B cell (primary cell): ENCODE results near the gene GEMIN4. TPM values are rescaled to one million over a fixed set of nuclear protein-coding genes. Genes with fewer than 3 reads are reported as not detected.

Experiments
- ATAC-seq: fragments of 200-7000 bp; cut with Tn5 transposase; one replicate; pipeline ENCODE4 v1.10.0; 2021; ENCODE audit warnings: low read depth, mild to moderate bottlenecking, moderate number of reproducible peaks, moderate library complexity
- CTCF ChIA-PET: fragments of 350-600 bp; sonication (Branson Sonifier 250); formaldehyde crosslinking; loops from one replicate; lab custom pipeline; 2021; ENCODE audit warnings: antibody characterized with exemption, inconsistent platforms; lab: Charles Lee
- POLR2A ChIA-PET: fragments of 350-600 bp; sonication (Branson Sonifier 250); formaldehyde crosslinking; loops from one replicate; lab custom pipeline; 2021; ENCODE audit warnings: antibody characterized with exemption; lab: Charles Lee
- DNase-seq: peaks from one replicate; pipeline ENCODE4 v3.0.0; 2013
- H2AFZ ChIP-seq: 2 replicates; pipeline ENCODE4 v1.6.1; 2012; ENCODE audit warnings: mild to moderate bottlenecking, low read depth, low read length; ENCODE audit not compliant: insufficient read depth, poor library complexity, severe bottlenecking
- H3K27ac ChIP-seq, 2 donors: 1 replicate in 1 of 2; 2 replicates in 1 of 2; pipeline ENCODE4 v1.5.1; 2012 to 2013; ENCODE audit warnings: low read length in 2 of 2, mild to moderate bottlenecking in 2 of 2, moderate library complexity in 1 of 2
- H3K27me3 ChIP-seq, 4 experiments: fragments of 200-600 bp in 1 of 4; sonication (generic) in 1 of 4; replicated peaks in 1 of 4; 1 replicate in 2 of 4; 2 replicates in 2 of 4; pipeline versions ENCODE4 v1.6.1 to v1.7.0; 2013 to 2016; ENCODE audit warnings: low read length in 3 of 4, mild to moderate bottlenecking in 2 of 4, mixed read lengths in 1 of 4, moderate library complexity in 1 of 4; ENCODE audit not compliant: insufficient read depth in 4 of 4, control insufficient read depth in 3 of 4; ENCODE audit errors: control extremely low read depth in 1 of 4
- H3K36me3 ChIP-seq, 2 experiments: replicated peaks in 1 of 2; 1 replicate in 1 of 2; 2 replicates in 1 of 2; pipeline versions ENCODE4 v1.6.1 to v1.7.1; 2013; ENCODE audit warnings: low read length in 1 of 2; ENCODE audit not compliant: insufficient read depth in 2 of 2, control insufficient read depth in 1 of 2; ENCODE audit errors: control extremely low read depth in 1 of 2, extremely low read depth in 1 of 2
- H3K4me1 ChIP-seq, 2 donors: fragments of 200-600 bp in 1 of 2; sonication (generic) in 1 of 2; 1 replicate in 1 of 2; 2 replicates in 1 of 2; pipeline versions ENCODE4 v1.5.1 to v1.6.1; 2013 to 2017; ENCODE audit warnings: low read length in 2 of 2; ENCODE audit not compliant: control insufficient read depth in 2 of 2, insufficient read depth in 2 of 2
- H3K4me2 ChIP-seq: replicated peaks from 2 replicates; pipeline ENCODE3; 2012; ENCODE audit warnings: mild to moderate bottlenecking, low read depth, low read length; ENCODE audit not compliant: poor library complexity, severe bottlenecking
- H3K4me3 ChIP-seq, 5 experiments: fragments of 200-600 bp in 1 of 5; sonication (generic) in 1 of 5; 1 replicate in 3 of 5; 2 replicates in 2 of 5; pipeline versions ENCODE4 v1.5.1 to v1.7.0; 2011 to 2016; ENCODE audit warnings: low read length in 4 of 5, mild to moderate bottlenecking in 4 of 5, low read depth in 2 of 5, control low read depth in 1 of 5, moderate library complexity in 1 of 5; ENCODE audit not compliant: insufficient read depth in 1 of 5; ENCODE audit errors: control extremely low read depth in 1 of 5, extremely low read depth in 1 of 5
- H3K79me2 ChIP-seq: fragments of 200-600 bp; sonication (generic); one replicate; pipeline ENCODE4 v1.6.0; 2016; ENCODE audit warnings: low read length; ENCODE audit not compliant: control insufficient read depth, insufficient read depth
- H3K9ac ChIP-seq: fragments of 200-600 bp; sonication (generic); 2 replicates; pipeline ENCODE4 v1.6.1; 2017; ENCODE audit warnings: mild to moderate bottlenecking, low read length, moderate library complexity
- H3K9me3 ChIP-seq, 3 donors: one replicate each; pipeline versions ENCODE4 v1.6.1 to v1.7.1; 2013; ENCODE audit warnings: low read length in 2 of 3; ENCODE audit not compliant: control insufficient read depth in 2 of 3, insufficient read depth in 1 of 3; ENCODE audit errors: control extremely low read depth in 1 of 3
- H4K20me1 ChIP-seq: 2 replicates; pipeline ENCODE4 v1.6.0; 2012; ENCODE audit warnings: mild to moderate bottlenecking, low read length; ENCODE audit not compliant: insufficient read depth, control insufficient read depth, poor library complexity, severe bottlenecking
- H3K27ac Mint-ChIP-seq: one replicate; pipeline ENCODE4 v1.8.0; 2021; ENCODE audit warnings: mixed read lengths
- H3K27me3 Mint-ChIP-seq: one replicate; pipeline ENCODE4 v1.8.0; 2021; ENCODE audit warnings: mixed read lengths
- H3K4me1 Mint-ChIP-seq: one replicate; pipeline ENCODE4 v1.8.0; 2021; ENCODE audit warnings: mixed read lengths
- H3K4me3 Mint-ChIP-seq: one replicate; pipeline ENCODE4 v1.8.0; 2021; ENCODE audit warnings: mixed read lengths
- H3K9me3 Mint-ChIP-seq: one replicate; pipeline ENCODE4 v1.8.0; 2022; ENCODE audit warnings: mixed read lengths; ENCODE audit not compliant: insufficient read depth
- EZH2 ChIP-seq: IDR thresholded peaks from 2 replicates; pipeline ENCODE4 v1.6.1; 2012; ENCODE audit warnings: borderline replicate concordance, low read depth, mild to moderate bottlenecking, moderate library complexity, low read length; ENCODE audit not compliant: insufficient read depth, poor library complexity, severe bottlenecking
- WGBS: methylation state at CpG from one replicate; pipeline ENCODE4 v1.1.5; 2013; ENCODE audit warnings: missing lambda C conversion rate; ENCODE audit not compliant: insufficient coverage; 5-methylcytosine and 5-hydroxymethylcytosine counted together
- intact Hi-C: fragments of 100-400 bp; cut with micrococcal nuclease; formaldehyde crosslinking; loops from one replicate; pipeline ENCODE4 v1.10.0; 2022
- polyA plus RNA-seq: library from polyadenylated mRNA; depleted of rRNA; stranded (reverse); fragments of >200 nt; gene quantifications from 2 replicates; pipeline ENCODE4 v1.2.3, GENCODE V29; 2012
- total RNA-seq, 2 donors: library from RNA; stranded (reverse); fragments of 120-200 nt in 1 of 2; gene quantifications; 1 replicate in 1 of 2; 2 replicates in 1 of 2; pipeline versions ENCODE4 v1.2.3 to v1.2.4, GENCODE V29; 2013 to 2022
- TF ChIP-seq, protein P1 (sequence below): fragments of 200-600 bp; IDR thresholded peaks from one replicate; pipeline ENCODE4 v1.8.0; 2022; ENCODE audit warnings: antibody characterized with exemption, mild to moderate bottlenecking

Gene GEMIN4
- total and polyA plus RNA-seq, 2 donors (not counting 1 experiment from before 2014, with no cell fraction given), result 25.6 to 26.1 TPM

GRCh38 chr17:767076-767475 lies 15.0 kb upstream of the GEMIN4 start:
- CTCF ChIA-PET, result no interaction called here
- Mint-ChIP-seq H3K4me1 (no peaks in the 10 kb centered on the region), H3K4me3 (no peak overlapping the region), H3K9me3 (no peaks in the 10 kb centered on the region), H3K27me3 (no peaks in the 10 kb centered on the region), H3K27ac (no peak overlapping the region)
- no peak overlapping the region for H3K4me2 ChIP-seq
- H3K79me2 ChIP-seq, result no peaks in the 10 kb centered on the region
- H3K36me3 ChIP-seq, result peaks cover 14 to 57% of the 10 kb centered on the region in 2 experiments
- no peak for ATAC-seq
- no peak overlapping the region for H3K9ac ChIP-seq
- H3K4me1 ChIP-seq, result no peaks in the 10 kb centered on the region
- no peaks in the 10 kb centered on the region for H3K9me3 ChIP-seq
- no peak overlapping the region for H2AFZ ChIP-seq
- DNase-seq, result no peak
- intact Hi-C loops, result no loop called here
- H3K27ac ChIP-seq, result no peak overlapping the region
- no peaks in the 10 kb centered on the region for H3K27me3 ChIP-seq
- H3K4me3 ChIP-seq, result no peak overlapping the region
- TF ChIP-seq EZH2, result no peak
- TF ChIP-seq, protein P1, sequence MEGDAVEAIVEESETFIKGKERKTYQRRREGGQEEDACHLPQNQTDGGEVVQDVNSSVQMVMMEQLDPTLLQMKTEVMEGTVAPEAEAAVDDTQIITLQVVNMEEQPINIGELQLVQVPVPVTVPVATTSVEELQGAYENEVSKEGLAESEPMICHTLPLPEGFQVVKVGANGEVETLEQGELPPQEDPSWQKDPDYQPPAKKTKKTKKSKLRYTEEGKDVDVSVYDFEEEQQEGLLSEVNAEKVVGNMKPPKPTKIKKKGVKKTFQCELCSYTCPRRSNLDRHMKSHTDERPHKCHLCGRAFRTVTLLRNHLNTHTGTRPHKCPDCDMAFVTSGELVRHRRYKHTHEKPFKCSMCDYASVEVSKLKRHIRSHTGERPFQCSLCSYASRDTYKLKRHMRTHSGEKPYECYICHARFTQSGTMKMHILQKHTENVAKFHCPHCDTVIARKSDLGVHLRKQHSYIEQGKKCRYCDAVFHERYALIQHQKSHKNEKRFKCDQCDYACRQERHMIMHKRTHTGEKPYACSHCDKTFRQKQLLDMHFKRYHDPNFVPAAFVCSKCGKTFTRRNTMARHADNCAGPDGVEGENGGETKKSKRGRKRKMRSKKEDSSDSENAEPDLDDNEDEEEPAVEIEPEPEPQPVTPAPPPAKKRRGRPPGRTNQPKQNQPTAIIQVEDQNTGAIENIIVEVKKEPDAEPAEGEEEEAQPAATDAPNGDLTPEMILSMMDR, result no peak
- H4K20me1 ChIP-seq, result no peaks in the 10 kb centered on the region
- WGBS, result 85% methylated on average over 1 of the region's 3 CpGs
- POLR2A ChIA-PET, result no interaction called here

DNA sequence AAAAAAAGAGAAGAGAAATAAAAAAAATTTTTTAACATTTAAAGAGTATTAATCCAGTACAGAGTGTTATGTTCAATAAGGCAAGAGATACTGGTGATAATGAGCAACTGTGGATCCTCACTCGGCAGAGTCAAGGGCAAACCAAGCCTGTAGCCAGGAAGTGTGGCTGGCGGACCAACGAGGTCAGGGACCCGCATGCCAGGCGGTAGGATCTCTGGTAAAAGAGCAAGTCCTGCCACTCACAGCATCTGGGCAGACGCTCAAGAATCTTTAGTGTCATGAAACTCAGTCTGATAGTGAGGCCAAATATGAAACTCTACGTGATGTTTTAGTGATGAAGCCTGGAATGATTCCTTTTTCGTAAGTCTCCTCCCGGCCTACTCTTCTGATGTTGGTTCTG lies 8.3 kb upstream of the GEMIN4 start:
- H3K9me3 Mint-ChIP-seq, result no peaks in the 10 kb centered on the region
- no peaks in the 10 kb centered on the region for H3K4me1 ChIP-seq
- H3K9me3 ChIP-seq, result no peaks in the 10 kb centered on the region
- DNase-seq, result no peak
- no peak for TF ChIP-seq EZH2
- TF ChIP-seq, protein P1, result no peak
- ATAC-seq, result no peak
- no peak overlapping the region for H2AFZ ChIP-seq
- H3K36me3 ChIP-seq, result peaks cover 0 to 31% of the 10 kb centered on the region in 2 experiments
- H3K27ac ChIP-seq, result no peak overlapping the region
- intact Hi-C loops, result no loop called here
- H3K27me3 Mint-ChIP-seq, result no peaks in the 10 kb centered on the region
- POLR2A ChIA-PET, result no interaction called here
- H3K27ac Mint-ChIP-seq, result no peak overlapping the region
- H3K9ac ChIP-seq, result no peak overlapping the region
- no peak overlapping the region for H3K4me2 ChIP-seq
- H4K20me1 ChIP-seq, result no peaks in the 10 kb centered on the region
- no peaks in the 10 kb centered on the region for H3K4me1 Mint-ChIP-seq
- H3K27me3 ChIP-seq, result no peaks in the 10 kb centered on the region
- no peak overlapping the region for H3K4me3 Mint-ChIP-seq
- no peaks in the 10 kb centered on the region for H3K79me2 ChIP-seq
- WGBS, result 97% methylated on average over 9 of the region's 9 CpGs
- CTCF ChIA-PET, result no interaction called here
- no peak overlapping the region for H3K4me3 ChIP-seq
